HepG2 (cell line): Measurements from ENCODE around the gene CRKL. TPM values are rescaled to one million over a fixed set of nuclear protein-coding genes. Genes with fewer than 3 reads are reported as not detected.
A peak's percentile ranks its signal among the peaks of the same experiment; 100 is the strongest.

Experiments used
- ATF6 ChIP-seq: sonication (generic); formaldehyde crosslinking; conservative IDR thresholded peaks from 2 replicates; pipeline ENCODE4 v1.4.0; 2020; ENCODE audit warnings: missing genetic modification reagents
- ATM ChIP-seq: fragments of 450-650 bp; IDR thresholded peaks from 2 replicates; pipeline ENCODE4 v1.7.1; 2017; ENCODE audit warnings: mild to moderate bottlenecking, borderline replicate concordance
- ESRRA ChIP-seq: sonication (generic); formaldehyde crosslinking; IDR thresholded peaks from 2 replicates; pipeline ENCODE4 v1.5.1; 2020; ENCODE audit warnings: mild to moderate bottlenecking, low read depth, missing genetic modification reagents
- HNF1A ChIP-seq, 2 experiments: sonication (generic) in 1 of 2; formaldehyde crosslinking in 1 of 2; IDR thresholded peaks; 2 replicates each; pipeline versions ENCODE4 v1.4.0 to v1.6.1; 2016 to 2020; ENCODE audit warnings: borderline replicate concordance in 1 of 2, low read depth in 1 of 2, mild to moderate bottlenecking in 1 of 2, missing genetic modification reagents in 1 of 2
- IRF2 ChIP-seq: IDR thresholded peaks from 2 replicates; pipeline ENCODE4 v1.6.1; 2018; ENCODE audit warnings: missing genetic modification reagents, missing compliant biosample characterization
- POLR2AphosphoS5 ChIP-seq: IDR thresholded peaks from 2 replicates; pipeline ENCODE4 v1.6.1; 2012; ENCODE audit warnings: low read depth, low read length
- PRMT3 ChIP-seq: sonication (generic); formaldehyde crosslinking; IDR thresholded peaks from 2 replicates; pipeline ENCODE4 v1.8.1; 2022; ENCODE audit warnings: low read depth, mild to moderate bottlenecking, moderate library complexity, missing genetic modification reagents, borderline replicate concordance
- SMAD1 ChIP-seq: sonication (generic); formaldehyde crosslinking; IDR thresholded peaks from 2 replicates; pipeline ENCODE4 v1.4.0; 2020; ENCODE audit warnings: missing genetic modification reagents, low read depth, mild to moderate bottlenecking, borderline replicate concordance
- SMC3 ChIP-seq: IDR thresholded peaks from 2 replicates; pipeline ENCODE4 v1.6.1; 2011; ENCODE audit warnings: low read length, improper control_type of control experiment
- U2AF2 ChIP-seq: fragments of 200-400 bp; formaldehyde crosslinking; IDR thresholded peaks from 2 replicates; pipeline ENCODE4 v1.6.1; 2017; ENCODE audit warnings: low read depth, mild to moderate bottlenecking, low read length
- ZNF30 ChIP-seq: sonication (generic); formaldehyde crosslinking; IDR thresholded peaks from 2 replicates; pipeline ENCODE4 v1.5.0; 2020; ENCODE audit warnings: mild to moderate bottlenecking, missing genetic modification reagents
- ZNF326 ChIP-seq: sonication (generic); formaldehyde crosslinking; IDR thresholded peaks from 2 replicates; pipeline ENCODE4 v1.4.0; 2020; ENCODE audit warnings: missing genetic modification reagents, borderline replicate concordance
- ZNF451 ChIP-seq: sonication (generic); formaldehyde crosslinking; IDR thresholded peaks from 2 replicates; pipeline ENCODE4 v1.5.0; 2020; ENCODE audit warnings: mild to moderate bottlenecking, missing genetic modification reagents
- ZNF660 ChIP-seq: sonication (generic); formaldehyde crosslinking; IDR thresholded peaks from 2 replicates; pipeline ENCODE4 v1.5.1; 2020; ENCODE audit warnings: mild to moderate bottlenecking, low read depth, missing genetic modification reagents, borderline replicate concordance
- ZSCAN20 ChIP-seq: sonication (generic); formaldehyde crosslinking; IDR thresholded peaks from 2 replicates; pipeline ENCODE4 v1.4.0; 2020; ENCODE audit warnings: missing genetic modification reagents, mild to moderate bottlenecking, borderline replicate concordance
- ZSCAN30 ChIP-seq: sonication (generic); formaldehyde crosslinking; IDR thresholded peaks from 2 replicates; pipeline ENCODE4 v1.5.0; 2020; ENCODE audit warnings: mild to moderate bottlenecking, missing genetic modification reagents
- ZSCAN5A ChIP-seq: sonication (generic); formaldehyde crosslinking; IDR thresholded peaks from 2 replicates; pipeline ENCODE4 v1.8.0; 2022; ENCODE audit warnings: mild to moderate bottlenecking, missing genetic modification reagents, borderline replicate concordance
- polyA plus RNA-seq, 8 experiments: library from polyadenylated mRNA; depleted of rRNA in 3 of 8; stranded (reverse) in 7 of 8; unstranded in 1 of 8; fragments of >200 nt; fragmentation: Illumina TruSeq in 4 of 8; extraction: Trizol in 4 of 8; gene quantifications; 2 replicates each; pipeline versions ENCODE4 v1.2.1 to v1.2.3, GENCODE V29; 2011 to 2016; ENCODE audit warnings: low read depth in 4 of 8, missing spikeins in 1 of 8, mixed read lengths in 1 of 8; ENCODE audit not compliant: insufficient read depth in 1 of 8
- total RNA-seq, 5 experiments: library from RNA; depleted of rRNA; stranded (reverse); fragments of >200 nt; fragmentation: Illumina TruSeq; extraction: Trizol; gene quantifications; 2 replicates each; pipeline ENCODE4 v1.2.3, GENCODE V29; 2016; ENCODE audit warnings: low read depth in 1 of 5

CRKL gene
- total and polyA plus RNA-seq, 2 of the 13 experiments (the other 11 are each of a cell fraction or from before 2014, with no cell fraction given): 37.4 to 60.6 TPM

GRCh38 chr22:20916916-20917810, at the start of gene CRKL (continued):
- TF ChIP-seq HNF1A (IDR thresholded peaks at IDR 0.05; ENCODE audit: low read depth): no peak
- peak; percentile 81 for TF ChIP-seq HNF1A (CRISPR knock-in tag; IDR thresholded peaks at IDR 0.05; ENCODE audit: borderline replicate concordance)
- no peak for TF ChIP-seq ZSCAN5A (CRISPR knock-in tag)
- no peak for TF ChIP-seq ZNF326 (CRISPR knock-in tag)
- TF ChIP-seq ATF6 (CRISPR knock-in tag): 0 out of 2 replicates have a peak, but pooled peaks have one; percentile 47
- TF ChIP-seq ZNF660: no peak
- no peak for TF ChIP-seq SMC3
- peak; percentile 45; the same call in 1 of the 2 replicates for TF ChIP-seq SMAD1 (CRISPR knock-in tag)
- TF ChIP-seq ZNF451 (CRISPR knock-in tag): no peak; the same call in 1 of the 2 replicates
- no peak for TF ChIP-seq ATM
- TF ChIP-seq POLR2AphosphoS5: peak; percentile 75
- no peak for TF ChIP-seq ZNF30 (CRISPR knock-in tag)
- no peak for TF ChIP-seq U2AF2
- TF ChIP-seq ZSCAN30: peak; percentile 90
- TF ChIP-seq IRF2 (CRISPR knock-in tag): peak; percentile 85; the same call in 1 of the 2 replicates
- no peak for TF ChIP-seq PRMT3 (CRISPR knock-in tag)
- no peak; the same call in 1 of the 2 replicates for TF ChIP-seq ZSCAN20 (CRISPR knock-in tag)
- 0 out of 2 replicates have a peak, but pooled peaks have one; percentile 52 for TF ChIP-seq ESRRA
